BLaER1 treated with 17β-estradiol and CSF1 and Interleukin-3, amounts not matched to agents 10 nM and 100 nM (cell line): ENCODE measurements around the gene SPTY2D1.
"Not testable (repeated sequence)": the region's sequence is repeated elsewhere in the genome, so short reads cannot be mapped to it uniquely, and the experiment has no call there.

ENCODE experiments used
- H3K27ac ChIP-seq, 11 experiments: shearing (Covaris generic); formaldehyde crosslinking; 2 replicates each; pipeline ENCODE4 v1.8.1; 2022
- H3K27me3 ChIP-seq, 11 experiments: shearing (Covaris generic); formaldehyde crosslinking; 2 replicates each; pipeline ENCODE4 v1.8.1; 2022
- H3K36me3 ChIP-seq, 11 experiments: shearing (Covaris generic); formaldehyde crosslinking; 2 replicates each; pipeline ENCODE4 v1.8.1; 2022
- H3K4me1 ChIP-seq, 10 experiments: shearing (Covaris generic); formaldehyde crosslinking; 2 replicates each; pipeline ENCODE4 v1.8.1; 2022
- H3K4me2 ChIP-seq, 11 experiments: shearing (Covaris generic); formaldehyde crosslinking; 2 replicates each; pipeline ENCODE4 v1.8.1; 2022
- H3K4me3 ChIP-seq, 10 experiments: shearing (Covaris generic); formaldehyde crosslinking; 2 replicates each; pipeline ENCODE4 v1.8.1; 2022
- H3K9ac ChIP-seq, 11 experiments: shearing (Covaris generic); formaldehyde crosslinking; 2 replicates each; pipeline ENCODE4 v1.8.1; 2022
- H3K9me3 ChIP-seq, 11 experiments: shearing (Covaris generic); formaldehyde crosslinking; replicated peaks in 1 of 11; 2 replicates each; pipeline ENCODE4 v1.8.1; 2022
- H4K20me1 ChIP-seq, 11 experiments: shearing (Covaris generic); formaldehyde crosslinking; 2 replicates each; pipeline ENCODE4 v1.8.1; 2022
- Cebpa-rat ChIP-seq, 11 experiments: shearing (Covaris generic); IDR thresholded peaks; 2 replicates each; pipeline ENCODE4 v1.8.1; 2022

SPTY2D1 gene

DNA sequence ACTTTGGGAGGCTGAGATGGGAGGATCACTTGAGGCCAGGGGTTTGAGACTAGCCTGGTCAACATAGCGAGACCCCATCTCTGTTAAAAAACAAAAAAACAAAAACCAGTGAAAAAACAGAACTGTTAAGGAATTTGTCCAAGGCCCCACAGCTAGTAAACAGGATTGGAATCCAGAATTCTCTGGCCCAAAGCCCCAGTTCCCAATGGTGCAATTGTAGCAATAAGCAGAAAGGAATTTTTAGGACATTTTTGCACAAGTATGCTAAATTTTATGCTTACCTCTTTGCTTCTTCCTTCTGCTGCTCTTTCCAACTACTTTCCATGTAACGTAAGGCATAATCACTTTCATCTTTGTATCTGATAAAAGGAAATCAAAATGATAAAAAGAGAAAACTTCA lies 22.9 kb downstream of the SPTY2D1 start:
- no peaks in the 10 kb centered on the region for H3K27me3 ChIP-seq
- H3K4me2 ChIP-seq, result no peak overlapping the region
- H3K36me3 ChIP-seq, result peaks cover 88 to 98% (median 92%) of the 10 kb centered on the region in 11 experiments
- H3K4me1 ChIP-seq, result peaks cover 0 to 14% (median 8%) of the 10 kb centered on the region in 10 experiments; a peak in 15 of 20 replicates
- peaks cover 0 to 28% (median 15%) of the 10 kb centered on the region in 11 experiments; a peak in 12 of 22 replicates for H4K20me1 ChIP-seq
- no peak overlapping the region for H3K9ac ChIP-seq
- H3K9me3 ChIP-seq, result no peaks in the 10 kb centered on the region
- TF ChIP-seq Cebpa-rat (IDR thresholded peaks at IDR 0.05), result no peak
- H3K4me3 ChIP-seq, result no peak overlapping the region
- no peak overlapping the region for H3K27ac ChIP-seq

DNA sequence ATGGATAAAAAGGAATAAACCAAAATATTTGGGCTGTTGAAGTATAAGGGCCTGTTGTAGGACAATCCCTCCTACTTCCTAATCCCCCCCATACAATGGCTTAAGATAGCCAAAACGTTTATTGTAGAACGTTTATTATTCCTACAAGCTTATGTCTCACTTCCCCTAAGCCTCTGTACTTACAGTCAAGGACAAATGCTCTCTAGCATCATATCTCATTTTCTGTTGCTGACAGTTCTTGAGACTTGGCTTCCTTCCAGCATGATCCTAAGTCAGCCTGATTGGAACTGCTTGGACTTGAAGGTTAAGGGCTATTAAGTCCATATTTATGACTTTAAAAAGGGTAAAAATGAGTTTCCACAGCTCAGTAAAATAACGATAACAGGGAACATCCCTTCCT lies 25.8 kb downstream of the SPTY2D1 start:
- no peaks in the 10 kb centered on the region for H3K27me3 ChIP-seq
- no peak for TF ChIP-seq Cebpa-rat (IDR thresholded peaks at IDR 0.05)
- no peak overlapping the region for H3K27ac ChIP-seq
- H3K9ac ChIP-seq, result no peak overlapping the region
- H3K4me2 ChIP-seq, result no peak overlapping the region
- no peaks in the 10 kb centered on the region for H3K4me1 ChIP-seq
- peaks cover 67 to 91% (median 81%) of the 10 kb centered on the region in 11 experiments for H3K36me3 ChIP-seq
- peaks cover 0 to 7% (median 0%) of the 10 kb centered on the region in 11 experiments; a peak in 10 of 22 replicates for H4K20me1 ChIP-seq
- H3K4me3 ChIP-seq, result no peak overlapping the region
- no peaks in the 10 kb centered on the region for H3K9me3 ChIP-seq

DNA sequence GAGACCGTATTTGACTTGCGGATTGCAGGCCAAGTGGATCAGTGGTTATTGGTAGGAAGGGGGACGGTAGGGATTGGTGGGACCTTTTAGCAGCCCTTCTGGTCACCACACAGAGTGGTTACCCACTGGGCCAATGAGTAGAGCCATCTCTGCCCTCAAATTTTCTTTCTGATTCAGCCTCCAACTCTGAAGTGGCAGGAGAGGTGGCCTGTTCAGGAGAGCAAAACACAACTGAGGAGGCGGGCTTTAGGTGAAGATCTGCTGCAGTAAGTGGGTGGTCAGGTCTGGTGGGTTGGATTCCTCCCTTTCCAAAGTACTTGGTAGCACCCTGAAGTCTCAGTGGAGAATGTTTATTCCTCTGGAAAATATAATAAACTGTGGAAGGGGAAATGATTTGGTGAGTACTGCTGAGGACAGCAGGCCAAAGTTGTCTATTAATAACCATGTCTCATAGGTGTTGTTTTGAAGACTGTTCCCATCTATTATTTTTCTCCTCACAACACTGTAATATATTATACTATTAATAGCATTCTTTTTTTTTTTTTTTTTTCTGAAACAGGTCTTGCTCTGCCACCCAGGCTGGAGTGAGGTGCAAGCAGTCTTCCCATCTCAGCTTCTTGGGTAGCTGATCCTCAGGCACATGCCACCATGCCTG lies 33.1 kb downstream of the SPTY2D1 start:
- Histone ChIP-seq H3K27me3 (no peaks in the 10 kb centered on the region), H3K4me1 (no peaks in the 10 kb centered on the region), H3K9ac (no peak overlapping the region), H3K27ac (no peak overlapping the region), H4K20me1 (no peaks in the 10 kb centered on the region), H3K36me3 (peaks cover 6 to 33% (median 19%) of the 10 kb centered on the region in 11 experiments; a peak in 18 of 22 replicates), H3K4me3 (no peak overlapping the region), H3K9me3 (no peaks in the 10 kb centered on the region), H3K4me2 (no peak overlapping the region)
- TF ChIP-seq Cebpa-rat (IDR thresholded peaks at IDR 0.05), result no peak

DNA sequence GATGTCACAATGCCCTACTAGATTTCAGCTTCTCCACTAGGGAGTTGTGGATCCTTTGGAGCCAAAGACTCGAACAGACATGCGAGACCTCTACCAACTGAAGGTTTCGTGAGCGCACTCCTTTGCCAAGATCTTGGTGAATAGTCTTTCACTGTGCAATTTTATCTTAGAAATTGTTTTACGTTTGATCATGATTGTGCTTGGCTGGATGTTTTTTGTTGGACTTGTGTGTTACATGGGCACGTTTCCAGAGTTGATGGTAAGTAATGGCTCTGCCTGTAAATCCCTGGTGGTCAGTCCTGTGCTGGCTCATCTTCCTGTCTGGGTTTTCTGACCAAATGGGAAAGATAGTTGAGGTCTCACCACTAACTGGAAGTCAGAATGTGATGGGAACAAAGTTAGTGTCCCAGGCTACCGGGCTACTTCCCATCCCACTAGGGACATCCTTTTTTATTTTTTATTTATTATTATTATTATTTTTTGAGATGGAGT lies 34.4 kb downstream of the SPTY2D1 start, which contains the start of gene MISFA:
Gene MISFA (plus strand): TSS at position 51 of the 492 bp plus-strand sequence. CDS start 140 bp downstream, at position 191.
- Histone ChIP-seq H3K27me3 (no peaks in the 10 kb centered on the region), H3K36me3 (peaks cover 3 to 30% (median 15%) of the 10 kb centered on the region in 11 experiments; a peak in 18 of 22 replicates), H3K9ac (no peak within 1 kb of the TSS), H3K27ac (no peak within 1 kb of the TSS), H3K4me3 (no peak within 1 kb of the TSS), H3K4me2 (no peak within 1 kb of the TSS), H3K4me1 (no peaks in the 10 kb centered on the region), H3K9me3 (no peaks in the 10 kb centered on the region), H4K20me1 (no peaks in the 10 kb centered on the region)
- no peak for TF ChIP-seq Cebpa-rat (IDR thresholded peaks at IDR 0.05)

DNA sequence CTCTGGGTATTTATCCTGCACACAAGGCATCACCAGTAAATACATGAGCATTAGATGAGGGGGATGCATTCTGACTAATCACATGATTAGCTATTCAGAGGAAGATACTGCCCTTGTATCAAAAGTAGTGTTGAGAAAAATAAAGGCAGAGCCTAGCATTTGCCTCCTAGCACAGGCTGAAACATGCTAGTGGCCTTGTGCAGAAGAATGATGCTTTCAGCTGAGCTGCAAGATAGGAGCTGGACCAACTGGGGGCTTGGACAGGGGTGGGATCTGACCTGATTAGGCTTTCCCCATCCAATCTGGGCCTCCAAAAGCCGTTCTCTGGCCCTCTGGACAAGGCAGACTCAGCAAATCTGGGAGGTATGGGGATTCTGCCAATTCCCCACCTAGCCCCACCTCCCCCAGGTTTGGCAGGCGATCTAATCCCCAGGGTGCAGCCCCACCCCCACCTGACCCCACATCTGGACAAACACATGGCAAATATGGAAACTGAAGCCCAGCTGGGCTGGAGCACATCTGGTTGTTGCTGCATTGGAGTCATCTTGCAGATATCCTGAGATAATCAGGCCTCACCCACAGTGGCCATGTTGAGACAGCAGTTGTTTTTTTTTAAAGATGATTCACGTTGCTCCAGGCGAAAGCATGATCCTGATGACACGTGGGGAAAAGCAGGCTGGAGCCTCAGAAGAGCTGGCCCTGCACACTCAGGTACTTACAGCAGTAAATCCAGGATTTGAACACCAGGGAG lies 39.0 kb downstream of the SPTY2D1 start:
- Histone ChIP-seq H4K20me1 (no peaks in the 10 kb centered on the region; a peak in 1 of 22 replicates), H3K4me3 (no peak overlapping the region), H3K27me3 (no peaks in the 10 kb centered on the region), H3K4me1 (peaks cover 5 to 11% (median 9%) of the 10 kb centered on the region in 10 experiments), H3K9me3 (no peaks in the 10 kb centered on the region), H3K27ac (no peak overlapping the region), H3K4me2 (no peak overlapping the region), H3K36me3 (peaks cover 0 to 24% (median 15%) of the 10 kb centered on the region in 11 experiments; a peak in 16 of 22 replicates), H3K9ac (no peak overlapping the region)
- no peak for TF ChIP-seq Cebpa-rat (IDR thresholded peaks at IDR 0.05)

DNA sequence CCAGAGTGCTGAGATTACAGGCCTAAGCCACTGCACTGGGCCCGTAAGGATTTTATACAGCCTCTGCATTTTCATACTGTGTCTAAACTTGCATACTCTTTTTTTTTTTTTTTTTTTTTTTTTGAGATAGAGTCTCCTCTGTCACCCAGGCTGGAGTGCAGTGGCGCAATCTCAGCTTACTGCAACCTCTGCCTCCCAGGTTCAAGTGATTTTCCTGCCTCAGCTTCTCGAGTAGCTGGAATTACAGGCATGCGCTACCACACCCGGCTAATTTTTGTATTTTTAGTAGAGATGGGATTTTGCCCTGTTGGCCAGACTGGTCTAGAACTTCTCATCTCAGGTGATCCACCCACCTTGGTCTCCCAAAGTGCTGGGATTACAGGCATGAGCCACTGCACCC lies 40.1 kb downstream of the SPTY2D1 start:
- H4K20me1 ChIP-seq, H3K27me3 ChIP-seq, H3K9ac ChIP-seq, H3K4me3 ChIP-seq, H3K27ac ChIP-seq, H3K9me3 ChIP-seq, H3K4me2 ChIP-seq: not testable (repeated sequence)
- Histone ChIP-seq H3K4me1 (peaks cover 16 to 22% (median 20%) of the 10 kb centered on the region in 10 experiments), H3K36me3 (peaks cover 0 to 24% (median 15%) of the 10 kb centered on the region in 11 experiments; a peak in 16 of 22 replicates)

DNA sequence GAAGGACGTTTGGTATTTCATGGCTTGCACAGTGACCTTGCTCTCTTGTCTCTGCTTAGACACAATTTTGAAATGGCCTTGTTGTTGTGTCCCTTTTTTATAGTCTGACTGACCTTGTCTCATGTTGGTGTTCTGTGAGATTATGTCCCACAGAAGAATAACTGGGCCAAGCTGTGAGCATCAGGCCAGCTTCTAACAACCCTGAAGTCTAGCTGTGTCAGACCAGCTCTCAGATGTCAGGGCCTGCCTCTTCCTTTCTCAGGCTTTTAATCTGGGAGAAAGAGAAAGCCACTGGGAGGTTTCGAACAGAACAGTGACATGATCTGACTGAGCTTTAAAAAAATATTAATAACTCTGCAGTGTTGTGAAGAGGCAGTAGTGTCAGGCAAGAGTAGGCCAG lies 43.6 kb downstream of the SPTY2D1 start:
- H3K9ac ChIP-seq, result peak overlapping the region in 5 of 11 experiments; percentile 5 to 89 (median 16); a peak in 6 of 22 replicates
- no peaks in the 10 kb centered on the region for H3K9me3 ChIP-seq
- peaks cover 0 to 22% (median 5%) of the 10 kb centered on the region in 11 experiments; a peak in 14 of 22 replicates for H3K36me3 ChIP-seq
- no peak overlapping the region for H3K27ac ChIP-seq
- no peaks in the 10 kb centered on the region; a peak in 1 of 22 replicates for H4K20me1 ChIP-seq
- peak overlapping the region; percentile 72 to 96 (median 91); a peak in 20 of 22 replicates for H3K4me2 ChIP-seq
- H3K4me3 ChIP-seq, result peak overlapping the region in 1 of 10 experiments; percentile 2; a peak in 1 of 20 replicates
- H3K4me1 ChIP-seq, result peaks cover 28 to 37% (median 33%) of the 10 kb centered on the region in 10 experiments
- TF ChIP-seq Cebpa-rat (IDR thresholded peaks at IDR 0.05), result no peak
- H3K27me3 ChIP-seq, result no peaks in the 10 kb centered on the region

DNA sequence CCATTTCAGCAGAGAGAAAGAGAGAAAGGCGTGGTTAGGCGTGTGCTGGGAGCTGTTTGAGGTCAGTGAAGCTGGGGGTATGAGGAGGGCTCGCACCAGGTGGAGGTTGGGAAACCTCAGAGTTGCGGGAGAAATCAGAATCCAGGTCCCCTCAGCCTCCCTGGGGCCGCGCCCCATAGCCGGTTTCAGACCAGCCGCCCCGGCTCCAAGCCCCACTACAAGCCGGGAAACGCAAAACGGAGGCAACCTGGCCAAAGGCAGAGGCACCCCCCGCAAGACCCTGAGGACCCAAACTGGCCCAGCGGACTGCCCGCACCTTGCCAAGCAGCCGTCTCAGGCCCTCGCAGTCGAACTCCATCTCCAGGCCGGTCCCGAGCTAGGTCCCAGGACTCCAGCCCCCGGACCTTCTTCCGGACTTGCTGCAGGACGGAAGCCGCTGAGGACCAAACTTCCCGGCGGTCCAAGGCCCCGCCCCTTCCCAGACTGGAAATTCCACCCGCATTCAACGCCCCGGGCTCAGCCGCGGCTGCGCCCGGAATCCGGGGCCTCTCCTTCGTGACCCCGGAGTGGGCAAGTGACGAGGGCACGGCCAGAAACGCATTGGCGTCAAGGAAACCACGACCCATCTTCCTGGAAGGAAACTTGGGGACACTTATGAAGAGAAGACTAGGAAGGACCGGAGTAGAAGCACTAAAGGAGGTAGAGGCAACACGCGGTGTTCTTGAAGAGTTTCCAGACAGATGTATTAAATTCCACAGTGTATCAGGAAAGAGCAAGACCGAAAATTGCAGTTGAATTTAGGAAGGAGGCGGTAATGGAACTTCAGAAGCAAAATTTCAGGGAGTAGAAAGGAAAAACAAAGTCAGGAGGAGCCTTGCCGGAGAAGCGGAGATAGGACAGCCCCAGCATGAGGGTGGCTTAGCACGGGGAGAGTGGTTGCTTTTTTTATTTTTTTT lies 45.6 kb downstream of the SPTY2D1 start, which contains the start of gene UEVLD:
Gene UEVLD (minus strand): TSS at position 438 of the 956 bp plus-strand sequence. CDS start 80 bp downstream, at position 358.
- Histone ChIP-seq H3K4me1 (peaks cover 28 to 37% (median 33%) of the 10 kb centered on the region in 10 experiments), H3K4me3 (peak within 1 kb of the TSS; percentile 81 to 98 (median 86)), H3K36me3 (peaks cover 0 to 16% (median 4%) of the 10 kb centered on the region in 11 experiments; a peak in 9 of 22 replicates), H3K27ac (peak within 1 kb of the TSS; percentile 63 to 84 (median 75)), H3K9ac (peak within 1 kb of the TSS; percentile 82 to 89 (median 84)), H3K9me3 (no peaks in the 10 kb centered on the region), H4K20me1 (peaks cover 0 to 4% (median 0%) of the 10 kb centered on the region in 11 experiments; a peak in 2 of 22 replicates), H3K27me3 (no peaks in the 10 kb centered on the region), H3K4me2 (peak within 1 kb of the TSS; percentile 72 to 96 (median 91))
- TF ChIP-seq Cebpa-rat (IDR thresholded peaks at IDR 0.05), result no peak
